ENCODE results near the gene SYT2.

Gene SYT2

GRCh38 chr1:202703191-202703590 lies 7.1 kb downstream of the SYT2 start:
- DNase-seq = no peak

- DNase-seq = no peak
Measured at GRCh38 chr1:202702088-202702487, 8.2 kb downstream of the SYT2 start.

GRCh38 chr1:202701200-202701599 lies 9.1 kb downstream of the SYT2 start:
- DNase-seq = no peak

DNA sequence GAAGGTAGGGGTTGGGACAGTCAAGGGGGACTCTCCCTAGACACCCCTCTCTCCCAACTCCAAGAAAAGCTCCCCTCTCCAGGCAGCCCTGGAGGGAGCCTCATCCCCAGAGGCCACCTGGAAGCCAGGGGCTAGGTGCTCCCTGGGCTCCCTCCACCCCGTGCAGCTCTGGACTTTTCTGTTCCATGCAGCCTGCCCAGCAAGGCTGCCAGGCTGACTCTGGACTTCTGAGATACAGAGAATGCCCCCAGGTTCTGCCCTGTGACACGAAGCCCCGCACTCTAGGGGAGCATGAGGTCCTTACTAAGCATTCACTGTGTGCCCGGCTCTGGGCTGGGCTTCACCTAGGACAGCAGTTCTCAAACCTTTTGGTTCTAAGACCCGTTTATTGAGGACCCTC lies 10.2 kb downstream of the SYT2 start:
- DNase-seq = no peak

DNA sequence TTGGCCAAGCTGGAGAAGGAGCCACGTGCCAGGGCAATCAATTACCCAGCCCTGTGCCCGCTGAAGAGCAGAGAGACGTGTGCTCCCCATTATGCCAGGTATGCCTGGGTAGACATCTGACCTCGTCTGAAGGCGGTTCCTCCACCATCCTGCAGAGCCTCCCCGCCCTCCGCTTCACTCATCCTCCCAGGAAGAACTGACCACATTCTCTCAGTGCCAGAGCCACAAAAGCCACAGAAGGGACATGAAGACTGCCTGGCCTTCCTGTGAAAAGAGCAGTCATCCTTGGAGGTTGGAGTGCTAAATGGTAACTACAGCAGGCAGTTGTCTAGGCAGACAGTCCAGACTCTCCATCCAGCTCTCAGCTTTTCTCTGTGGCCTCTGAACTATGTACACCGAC lies 12.0 kb downstream of the SYT2 start:
- no peak for DNase-seq

GRCh38 chr1:202697038-202697437 lies 13.2 kb downstream of the SYT2 start:
- peak; percentile 23 for DNase-seq

DNA sequence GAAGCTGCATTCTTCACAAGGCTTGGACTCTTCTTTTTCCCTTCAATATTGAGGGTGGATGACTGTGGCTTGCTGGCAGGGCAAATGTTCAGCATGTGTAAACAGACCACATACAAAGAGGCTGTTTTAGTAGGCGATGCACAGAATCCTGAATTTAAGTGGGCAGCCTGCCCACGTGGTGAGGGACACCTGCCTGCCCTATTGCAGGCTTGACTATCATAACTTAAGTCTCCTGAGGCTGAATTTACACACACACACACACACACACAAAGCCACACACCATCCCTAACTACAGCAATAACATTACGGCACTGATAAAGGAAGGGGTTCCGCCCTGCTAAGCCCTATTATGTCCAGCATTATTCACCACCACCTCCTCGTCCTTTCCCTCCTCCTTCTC lies 15.9 kb downstream of the SYT2 start:
- peak; percentile 41 for DNase-seq

GRCh38 chr1:202692959-202693555 lies 17.2 kb downstream of the SYT2 start:
- DNase-seq = no peak

DNA sequence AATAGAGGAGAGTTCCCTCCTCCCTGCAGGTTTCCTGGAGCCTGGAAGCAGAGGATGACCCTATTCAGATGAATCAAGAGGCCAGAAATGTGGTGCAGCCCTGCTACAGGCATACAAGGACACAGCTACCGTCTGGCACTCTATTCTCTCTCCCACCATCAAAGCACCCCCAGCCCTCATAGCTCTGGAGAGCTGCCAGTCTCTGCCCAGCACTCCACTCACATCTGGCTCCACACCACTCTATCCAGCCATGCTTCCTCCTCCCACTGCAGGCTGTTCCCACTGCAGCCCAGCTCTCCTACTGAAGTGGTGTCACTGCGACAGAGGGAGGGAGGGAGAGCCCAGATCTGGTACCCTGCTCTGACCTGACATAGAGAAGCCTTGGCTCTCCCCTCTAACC lies 18.4 kb downstream of the SYT2 start:
- peak; percentile 80 for DNase-seq

DNA sequence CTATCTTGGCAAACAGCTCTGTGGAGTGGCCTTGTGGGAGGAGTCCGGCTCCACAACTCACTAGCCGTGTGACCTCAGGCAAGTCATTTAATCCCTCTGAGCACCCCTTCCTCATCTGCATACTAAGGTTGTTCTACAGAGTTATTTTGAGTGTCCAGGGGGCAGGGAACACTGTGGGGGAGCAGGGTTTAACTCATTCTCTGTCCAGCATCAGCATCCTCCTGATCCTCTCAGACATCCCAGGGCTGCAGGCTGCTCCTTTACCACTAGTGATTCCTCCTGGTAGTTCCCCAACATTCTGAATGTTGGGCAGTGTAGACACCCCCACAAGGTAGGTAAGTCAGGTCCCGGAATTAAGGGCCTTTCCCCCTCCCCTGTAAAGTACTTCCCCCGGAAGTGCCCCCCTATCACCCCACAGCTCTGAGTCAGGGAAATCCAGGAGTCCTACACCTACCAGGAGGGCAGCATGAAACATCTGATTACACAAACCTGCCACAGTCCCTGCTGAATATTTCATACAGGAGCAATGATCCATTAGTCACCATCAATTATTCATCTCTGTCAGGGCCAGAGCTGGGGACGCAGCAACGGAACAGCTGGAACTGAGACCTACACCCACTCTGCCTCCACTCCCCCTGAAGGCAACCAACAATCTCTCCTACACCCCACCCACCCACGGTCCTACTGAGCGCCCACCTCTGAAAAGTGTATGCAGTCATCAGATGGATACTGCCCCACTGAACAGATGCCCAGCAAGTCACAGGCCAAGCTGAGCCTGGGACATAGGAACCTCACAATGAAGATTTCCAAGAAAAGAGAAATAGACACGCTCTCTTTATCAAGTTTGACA lies 20.5 kb downstream of the SYT2 start:
- DNase-seq = no peak

- DNase-seq = peak; percentile 14
Measured at GRCh38 chr1:202689082-202689481, 21.2 kb downstream of the SYT2 start.

- DNase-seq = no peak
Measured at GRCh38 chr1:202688401-202688800, 21.9 kb downstream of the SYT2 start.

- DNase-seq = no peak
Measured at GRCh38 chr1:202687798-202688197, 22.5 kb downstream of the SYT2 start.

DNA sequence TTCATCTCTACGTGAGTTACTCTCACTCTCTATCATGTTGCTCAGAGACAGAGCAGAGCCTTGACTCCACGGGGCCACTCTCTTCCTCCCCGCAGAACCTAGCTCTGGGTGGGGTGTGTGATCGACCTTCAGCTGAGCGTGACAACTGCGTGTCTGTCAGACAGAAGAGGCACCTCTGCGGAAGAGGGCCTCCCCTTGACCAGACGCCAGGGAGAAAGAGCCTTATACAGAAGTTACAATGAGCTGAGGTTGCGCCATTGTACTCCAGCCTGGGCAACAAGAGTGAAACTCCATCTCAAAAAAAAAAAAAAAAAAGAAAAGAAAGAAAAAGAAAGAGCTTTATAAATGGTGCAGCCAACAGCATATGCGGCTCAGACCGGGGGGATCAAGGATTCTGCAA lies 22.9 kb downstream of the SYT2 start:
- peak; percentile 49 for DNase-seq

DNA sequence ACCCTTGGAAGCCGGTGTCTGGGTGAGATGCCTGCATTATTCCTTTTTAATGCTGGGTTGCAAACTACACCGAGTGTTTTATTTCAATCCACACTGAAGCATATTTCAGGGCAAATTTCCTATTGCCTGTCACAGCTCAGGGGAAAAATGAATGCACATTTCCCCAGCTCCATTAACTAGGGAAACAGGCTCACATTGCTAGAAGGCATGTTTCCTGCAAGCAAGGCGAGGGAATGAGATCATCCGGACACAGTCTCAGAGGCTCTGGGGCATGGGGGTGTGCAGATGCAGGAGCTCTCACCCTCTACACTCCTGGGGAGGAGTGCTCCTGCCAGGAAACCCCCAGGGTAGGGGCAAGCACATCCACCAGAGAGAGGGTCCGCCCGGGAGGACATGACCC lies 24.6 kb downstream of the SYT2 start:
- no peak for DNase-seq

DNA sequence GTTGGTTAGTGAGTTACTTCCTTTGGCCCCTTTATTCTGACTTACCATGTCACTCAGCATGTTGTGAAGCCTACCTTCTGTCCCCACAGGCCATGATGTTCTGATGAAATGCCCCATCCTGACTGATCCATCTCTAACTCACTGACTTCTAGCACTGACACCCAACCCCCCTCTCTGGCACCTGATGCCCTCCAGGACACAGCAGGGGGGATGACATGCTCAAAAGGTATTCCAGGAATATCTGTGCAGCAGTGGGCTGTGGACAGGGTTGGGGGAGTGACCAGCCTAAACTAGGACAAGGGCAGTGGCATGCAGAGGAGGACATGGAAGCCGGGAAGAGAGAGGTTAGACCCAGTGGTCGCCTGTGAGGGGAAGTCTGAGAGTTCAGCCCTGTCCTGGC lies 25.5 kb downstream of the SYT2 start:
- DNase-seq = peak; percentile 40

DNA sequence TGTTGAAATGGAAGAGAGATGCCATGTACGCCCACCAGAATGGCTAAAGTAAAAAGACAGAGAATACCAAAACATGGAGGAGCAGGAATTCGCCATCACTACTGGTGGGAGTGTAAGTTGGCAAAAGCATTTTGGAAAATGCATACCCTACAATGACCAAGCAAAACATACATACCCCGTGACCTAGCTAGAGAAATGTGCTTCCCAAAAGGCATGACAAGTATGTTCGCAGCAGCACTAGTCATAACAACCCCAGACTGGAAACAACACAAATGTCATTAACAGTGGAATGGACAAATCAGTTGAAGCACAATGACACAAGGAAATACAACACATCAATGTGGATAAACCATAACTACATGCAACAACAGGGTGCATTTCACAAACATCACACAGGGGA lies 27.2 kb downstream of the SYT2 start:
- DNase-seq = no peak

DNA sequence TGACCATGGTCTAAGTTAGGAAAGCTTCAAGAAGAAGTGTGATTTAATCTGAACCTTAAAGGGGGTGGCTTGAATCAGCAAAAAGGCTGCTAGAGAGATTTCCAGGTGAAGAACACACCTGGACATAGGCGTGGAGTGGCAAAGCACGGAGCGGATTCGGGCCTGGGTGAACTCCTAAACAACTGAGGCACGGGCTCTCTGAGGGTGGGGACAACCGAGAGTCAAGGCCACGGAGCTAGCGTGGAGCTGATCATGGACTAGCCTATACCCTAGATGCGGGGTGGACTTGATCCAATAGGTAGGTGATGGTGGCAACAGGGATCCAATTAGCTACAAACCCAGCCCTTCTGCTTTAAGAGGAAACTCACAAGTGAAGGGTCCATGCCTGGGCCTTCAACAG lies 27.8 kb downstream of the SYT2 start:
- no peak for DNase-seq

DNA sequence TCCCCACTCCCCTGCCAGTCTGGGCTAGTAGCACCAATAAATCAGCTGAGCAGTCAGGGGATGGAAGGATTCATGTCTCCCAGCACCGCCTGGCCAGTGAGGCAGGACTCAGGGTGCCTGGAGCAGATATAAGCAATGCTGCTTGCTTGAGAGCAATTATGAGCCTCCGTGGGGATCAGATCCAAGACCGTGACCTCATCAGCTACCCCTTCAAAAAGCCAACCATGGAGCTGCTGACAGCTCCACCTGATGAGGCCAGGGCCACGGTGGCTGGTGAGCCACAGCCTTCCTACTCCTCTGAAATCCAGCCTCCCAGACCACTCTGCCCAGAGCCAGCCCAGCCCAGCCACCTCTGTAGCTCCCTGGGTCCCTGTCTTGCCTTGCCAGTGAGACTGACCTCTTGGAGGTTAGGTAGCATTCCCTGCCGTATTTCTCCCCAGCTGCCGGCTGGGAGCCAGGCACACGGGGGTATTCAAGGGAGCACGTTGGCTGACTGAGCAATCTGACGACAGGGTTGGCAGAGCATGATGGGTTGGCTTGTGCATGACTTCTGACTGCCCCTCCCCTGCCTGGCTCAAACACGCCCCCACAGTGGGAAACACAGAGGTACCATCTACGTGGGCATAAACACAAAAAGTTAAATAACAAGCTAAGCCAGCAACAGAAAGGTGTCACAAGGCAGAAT lies 28.4 kb downstream of the SYT2 start:
- no peak for DNase-seq

- no peak for DNase-seq
Measured at GRCh38 chr1:202680586-202681352, 29.5 kb downstream of the SYT2 start.

DNA sequence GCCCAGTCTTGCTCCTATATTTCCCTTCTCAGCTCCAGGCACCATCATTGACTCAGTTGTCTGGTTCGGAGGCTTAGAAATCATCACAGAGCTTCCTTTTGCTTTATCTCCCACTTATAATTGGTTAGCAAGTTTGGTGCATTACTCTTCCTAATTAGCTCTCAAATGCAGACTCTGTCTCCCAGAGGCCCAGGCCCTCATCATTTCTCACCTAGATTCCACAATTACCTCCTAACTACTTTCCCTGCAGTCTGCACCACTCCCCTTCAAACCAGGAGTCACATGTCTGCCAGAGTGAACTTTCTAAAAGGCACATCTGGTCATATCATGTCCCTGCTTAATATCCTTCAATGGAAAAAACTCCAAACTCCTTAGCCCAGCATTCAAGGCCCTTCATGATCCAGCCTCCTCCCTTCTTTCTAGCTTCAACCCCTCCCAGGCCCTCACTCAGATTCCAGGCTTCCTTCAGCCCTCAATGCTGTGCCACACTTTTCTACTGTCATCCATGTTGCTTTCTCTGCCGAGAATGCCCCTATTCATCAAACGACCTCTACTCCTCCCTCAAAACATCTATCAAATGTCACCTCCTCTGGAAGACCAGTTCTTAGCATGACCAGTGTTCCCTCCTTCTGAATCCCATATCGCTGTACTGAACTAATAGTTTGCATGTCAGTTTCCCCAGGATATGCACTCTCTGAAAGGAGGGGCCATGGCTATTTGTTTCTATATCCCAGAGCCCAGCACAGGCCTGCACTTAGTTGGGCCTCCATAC lies 30.7 kb downstream of the SYT2 start:
- no peak for DNase-seq

DNA sequence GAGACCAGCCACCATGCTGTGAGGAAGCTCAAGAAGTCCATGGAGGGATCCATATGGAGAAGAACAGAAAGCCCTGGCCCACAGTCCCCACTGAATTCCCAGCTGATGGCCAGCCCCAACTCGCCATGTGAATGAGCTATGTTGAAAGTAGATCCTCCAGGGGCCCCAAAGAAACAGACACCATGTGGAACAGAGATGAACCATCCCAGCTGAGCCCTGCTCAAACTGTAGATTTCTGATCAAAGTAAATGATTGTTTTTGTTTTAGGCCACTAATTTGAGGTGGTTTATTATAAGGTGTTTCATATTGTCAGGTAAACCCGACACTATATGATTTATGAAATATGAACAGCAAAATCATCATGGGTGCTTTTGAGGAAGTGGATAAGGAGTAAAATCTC lies 32.8 kb downstream of the SYT2 start:
- no peak for DNase-seq

DNA sequence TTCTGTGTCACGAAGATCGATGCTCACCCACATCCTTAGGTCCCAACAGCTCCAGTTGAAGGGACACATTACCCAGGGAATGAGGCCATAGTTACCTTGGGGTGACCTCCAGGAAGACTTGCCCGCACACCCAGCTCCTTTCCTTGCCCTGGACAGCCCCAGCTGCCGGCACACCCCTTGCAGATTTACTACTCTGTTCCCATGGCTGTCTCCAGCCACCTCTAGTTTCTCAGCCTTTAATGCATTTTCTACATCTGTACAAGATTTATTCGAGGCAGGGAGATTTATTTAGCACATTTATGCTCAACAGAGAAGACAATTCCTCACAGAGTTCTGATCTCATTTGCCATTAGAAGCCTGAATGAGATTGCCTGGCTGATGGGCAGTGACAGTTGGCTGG lies 36.7 kb downstream of the SYT2 start:
- DNase-seq = no peak

Measured in NCI-H510A treated with DMSO at 0.1 percent for 48 hours (cell line).